Myocyte (in vitro differentiated cells): ENCODE results near the gene PHACTR2. TPM values are rescaled to one million over a fixed set of nuclear protein-coding genes. Genes with fewer than 3 reads are reported as not detected.
A peak's percentile ranks its signal among the peaks of the same experiment; 100 is the strongest.
"Not testable (repeated sequence)": the region's sequence is repeated elsewhere in the genome, so short reads cannot be mapped to it uniquely, and the experiment has no call there.

Source experiments
- DNase-seq: peaks from one replicate; pipeline ENCODE4 v3.0.0-alpha.2; 2012; ENCODE audit warnings: low read depth
- polyA plus RNA-seq: library from polyadenylated mRNA; unstranded; fragments of >200 nt; gene quantifications from one replicate; pipeline ENCODE4 v1.2.1, GENCODE V29; 2012; ENCODE audit warnings: missing spikeins
- total RNA-seq: library from RNA; depleted of rRNA; stranded (reverse); fragments of >200 nt; gene quantifications from 2 replicates; pipeline ENCODE4 v1.2.3, GENCODE V29; 2014

PHACTR2 gene
- total RNA-seq, result 30.4 and 51.2 TPM in 2 replicates
- 10.4 TPM for polyA plus RNA-seq

DNA sequence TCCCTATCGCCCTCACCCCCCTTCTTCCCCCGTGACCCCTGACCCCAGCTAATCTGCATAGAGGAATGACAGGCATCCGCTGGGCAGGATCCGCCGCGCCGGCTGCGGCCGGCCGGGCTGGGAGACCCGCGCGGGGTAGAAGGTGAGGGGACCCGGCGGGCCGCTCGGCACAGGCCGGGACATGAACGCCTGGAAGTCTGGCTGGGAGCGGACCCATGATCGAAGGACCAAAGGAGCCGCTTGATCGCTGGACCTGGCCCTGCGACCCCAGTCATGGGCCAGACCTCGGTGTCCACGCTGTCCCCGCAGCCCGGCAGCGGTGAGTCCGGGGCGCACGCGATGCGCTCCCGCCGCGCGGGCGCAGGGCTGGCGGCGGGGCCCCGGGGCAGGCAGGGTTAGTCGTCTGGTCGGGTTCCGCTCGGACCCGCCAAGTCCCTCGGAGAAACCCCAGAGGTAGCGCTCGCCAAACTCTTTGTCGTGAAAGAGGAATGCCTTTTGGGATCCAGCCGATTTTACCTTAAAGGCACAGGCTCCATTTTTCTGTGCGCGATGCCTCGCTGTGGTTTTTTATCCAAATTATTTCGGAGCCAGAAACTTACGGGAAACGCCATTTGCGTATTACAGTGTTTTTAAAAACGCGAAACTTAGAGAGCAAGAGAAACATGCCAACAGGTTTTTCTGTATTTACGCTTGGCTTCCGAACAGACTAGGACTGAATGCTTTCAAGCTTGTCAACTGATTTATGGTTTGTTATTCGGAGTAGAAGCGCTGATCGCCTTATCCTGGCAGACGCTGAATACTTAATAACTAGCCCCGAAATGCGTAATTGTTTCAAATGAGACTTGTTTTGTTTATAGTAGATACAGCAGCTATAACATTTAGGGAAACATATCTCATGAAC, at the start of gene PHACTR2:
TSS of gene PHACTR2 (plus strand) at position 75 of the 901 bp plus-strand sequence. CDS start at position 274, 199 bp downstream.
- peak; percentile 80 for DNase-seq

DNA sequence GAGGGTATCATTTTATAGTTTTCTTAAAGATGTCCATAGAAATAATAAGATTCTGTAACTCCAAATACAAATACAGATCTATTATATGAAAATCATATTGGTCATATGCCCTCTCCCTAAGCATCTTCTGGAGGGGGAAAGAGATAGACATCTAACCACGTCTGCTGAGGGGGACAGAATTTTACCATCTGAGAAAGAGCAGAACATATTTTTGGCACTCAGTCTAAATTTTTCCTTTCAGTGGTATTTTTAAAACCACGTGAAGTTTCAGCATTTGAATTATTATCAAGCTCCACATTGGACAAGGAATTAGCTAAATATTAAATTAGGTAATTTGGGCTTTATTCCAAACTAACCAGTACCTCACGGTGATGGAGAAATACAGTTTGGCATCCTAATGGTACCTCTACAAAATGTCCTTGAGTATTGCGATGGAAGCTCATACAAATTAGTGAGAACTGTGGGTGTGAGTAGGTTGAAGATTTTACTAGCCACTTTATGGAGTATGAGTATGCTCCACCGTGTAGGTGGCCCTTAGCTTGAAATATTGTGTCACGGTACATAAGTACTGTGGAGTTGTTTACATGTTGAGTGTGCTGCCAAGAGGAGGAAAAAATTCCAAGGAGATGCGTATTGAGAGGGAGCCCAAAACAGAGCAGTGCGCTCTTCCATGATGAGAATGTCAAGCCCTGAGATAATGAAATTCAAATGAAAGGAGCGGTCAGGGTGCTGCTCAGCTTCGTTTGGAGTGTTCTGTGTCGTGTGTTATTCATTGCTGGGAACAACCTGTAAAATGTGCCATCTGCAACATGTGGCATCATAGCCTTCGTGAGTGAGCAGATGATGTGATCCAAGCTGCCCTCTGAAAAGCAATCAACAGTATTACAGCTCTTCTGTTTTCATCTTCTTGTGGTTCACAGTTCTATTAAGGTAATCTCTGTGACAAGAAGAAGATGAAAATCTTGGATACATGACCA, 48.4 kb upstream of the PHACTR2 start:
- no peak for DNase-seq

DNA sequence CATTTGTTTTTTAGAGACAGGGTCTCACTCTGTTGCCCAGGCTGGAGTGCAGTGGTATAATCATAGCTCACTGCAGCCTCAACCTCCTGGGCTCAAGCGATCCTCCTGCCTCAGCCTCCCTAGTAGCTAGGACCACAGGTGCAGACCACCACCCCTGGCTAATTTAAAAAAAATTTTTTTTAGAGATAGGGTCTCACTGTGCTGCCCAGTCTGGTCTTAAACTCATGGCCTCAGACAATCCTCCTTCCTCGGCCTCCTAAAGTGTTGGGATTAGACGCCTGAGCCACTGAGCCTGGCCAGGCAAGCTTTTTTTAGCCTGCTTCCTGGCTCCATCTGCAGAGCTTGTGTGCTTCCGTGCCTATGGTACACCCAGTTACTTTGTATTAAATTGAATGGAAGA, 46.6 kb upstream of the PHACTR2 start:
- DNase-seq, result not testable (repeated sequence)

DNA sequence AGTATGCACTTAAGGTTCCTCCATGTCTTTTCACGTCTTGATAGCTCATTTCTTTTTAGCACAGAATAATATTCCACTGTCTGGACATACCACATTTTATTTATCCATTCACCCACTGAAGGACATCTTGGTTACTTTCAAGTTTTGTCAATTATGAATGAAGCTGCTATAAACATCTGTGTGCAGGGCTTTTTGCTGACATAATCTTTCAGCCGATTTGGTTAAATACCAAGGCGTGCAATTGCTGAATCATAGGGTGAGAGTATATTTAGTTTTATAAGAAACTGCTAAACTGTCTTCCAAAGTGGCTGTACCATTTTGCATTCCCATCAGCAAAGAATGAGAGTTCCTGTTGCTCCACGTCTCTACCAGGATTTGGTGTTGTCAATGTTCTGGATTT, 44.9 kb upstream of the PHACTR2 start:
- no peak for DNase-seq

DNA sequence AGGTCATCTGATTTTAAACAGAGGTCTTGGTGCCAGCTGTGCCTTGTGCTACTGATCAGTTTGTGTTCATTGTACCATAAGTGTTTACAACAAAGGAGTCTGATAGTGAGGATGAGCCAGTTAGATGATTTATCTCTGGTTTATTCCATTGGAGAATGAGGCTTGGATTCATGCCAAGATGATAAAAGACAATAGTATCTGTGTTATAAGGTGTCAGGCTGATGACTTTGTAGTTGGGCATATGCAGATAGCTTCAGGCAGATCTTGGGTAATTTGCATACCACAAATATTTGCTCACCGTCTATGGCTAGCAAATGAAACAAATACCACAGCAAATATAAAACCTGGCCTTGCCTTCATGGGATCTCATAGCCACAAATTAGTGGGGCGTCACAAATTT, 43.3 kb upstream of the PHACTR2 start:
- peak; percentile 2 for DNase-seq

DNA sequence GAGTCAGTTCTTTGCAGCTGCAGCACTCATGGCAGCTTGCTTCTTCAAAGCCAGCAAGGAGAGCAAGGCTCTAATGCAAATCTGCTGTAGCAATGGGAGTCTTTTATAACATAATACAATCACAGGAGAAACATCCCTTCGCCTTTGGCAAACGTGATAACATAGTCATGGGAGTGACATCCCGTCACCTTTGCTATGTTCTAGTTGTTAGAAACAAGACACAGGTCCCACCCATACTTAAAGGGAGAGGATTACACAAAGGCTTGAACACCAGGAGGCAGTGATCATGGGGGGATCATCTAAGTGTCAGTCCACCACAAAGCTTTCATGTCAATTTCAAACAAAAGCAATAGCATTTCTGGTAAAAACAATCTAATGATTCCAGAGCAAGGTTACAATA, 40.1 kb upstream of the PHACTR2 start:
- no peak for DNase-seq

DNA sequence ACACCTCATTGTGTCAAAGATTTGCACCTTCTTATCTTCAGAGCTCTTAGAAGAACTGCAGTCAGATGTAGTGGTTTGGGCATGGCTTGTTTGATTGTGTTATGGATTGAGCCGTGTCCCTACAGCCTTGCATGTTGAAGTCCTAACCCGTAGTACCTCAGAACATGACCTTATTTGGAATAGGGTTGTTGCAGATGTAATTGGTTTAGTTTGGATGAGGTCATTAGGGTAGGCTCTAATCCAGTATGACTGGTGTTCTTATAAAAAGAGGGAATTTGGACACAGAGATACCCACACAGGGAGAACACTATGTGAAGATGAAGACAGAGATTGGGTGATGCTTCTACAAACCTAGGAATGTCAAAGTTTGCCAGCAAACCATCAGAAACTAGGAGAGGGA, 35.4 kb upstream of the PHACTR2 start:
- no peak for DNase-seq

DNA sequence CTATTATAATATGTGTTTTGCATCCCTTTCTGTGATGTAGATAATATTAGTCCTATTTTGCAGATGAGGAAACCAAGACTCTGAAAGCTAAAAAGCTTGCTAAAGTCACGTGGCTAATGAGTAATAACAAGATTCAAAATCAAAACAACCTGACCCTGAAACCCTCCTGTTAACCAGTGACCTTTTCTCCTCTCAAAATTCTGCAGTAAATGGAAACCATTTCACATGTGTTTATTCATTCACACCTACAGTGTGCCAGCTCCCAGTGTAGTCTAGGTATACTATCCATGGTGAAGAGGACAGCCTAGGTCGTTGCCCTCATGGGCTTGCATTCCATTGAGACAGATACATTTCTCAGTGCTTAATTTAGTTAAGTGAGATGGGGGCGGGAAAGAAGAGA, 30.6 kb upstream of the PHACTR2 start:
- DNase-seq, result no peak

DNA sequence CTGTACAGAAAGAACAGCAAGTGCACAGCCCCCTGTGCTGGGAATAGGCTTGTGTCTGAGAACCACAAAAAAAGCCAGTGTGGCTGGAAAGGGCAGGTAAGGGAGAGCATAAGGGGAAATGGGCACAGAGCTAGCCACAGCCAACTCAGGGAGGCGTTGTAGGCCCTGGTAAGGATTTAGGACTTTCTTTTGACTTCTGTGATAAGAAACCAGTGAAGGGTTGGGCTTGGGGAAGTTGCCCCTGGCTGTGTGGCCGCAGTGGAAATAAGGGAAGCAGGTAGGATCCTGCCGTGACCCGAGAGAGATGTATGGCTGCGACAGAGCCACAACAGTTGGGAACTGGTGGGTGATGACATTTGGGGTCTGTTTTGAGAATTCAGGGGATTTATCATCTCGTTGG, 30.0 kb upstream of the PHACTR2 start:
- no peak for DNase-seq

DNA sequence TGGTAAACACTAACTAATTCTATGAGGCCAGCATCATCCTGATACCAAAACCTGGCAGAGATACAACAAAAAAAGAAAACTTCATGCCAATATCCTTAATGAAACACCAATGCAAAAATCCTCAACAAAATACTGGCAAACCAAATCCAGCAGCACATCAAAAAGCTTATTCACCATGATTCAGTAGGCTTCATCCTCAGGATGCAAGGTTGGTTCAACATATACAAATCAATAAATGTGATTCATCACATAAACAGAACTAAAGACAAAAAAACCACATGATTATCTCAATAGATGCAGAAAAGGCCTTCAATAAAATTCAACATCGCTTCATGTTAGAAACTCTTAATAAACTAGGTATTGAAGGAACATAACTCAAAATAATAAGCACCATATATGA, 28.4 kb upstream of the PHACTR2 start:
- not testable (repeated sequence) for DNase-seq

DNA sequence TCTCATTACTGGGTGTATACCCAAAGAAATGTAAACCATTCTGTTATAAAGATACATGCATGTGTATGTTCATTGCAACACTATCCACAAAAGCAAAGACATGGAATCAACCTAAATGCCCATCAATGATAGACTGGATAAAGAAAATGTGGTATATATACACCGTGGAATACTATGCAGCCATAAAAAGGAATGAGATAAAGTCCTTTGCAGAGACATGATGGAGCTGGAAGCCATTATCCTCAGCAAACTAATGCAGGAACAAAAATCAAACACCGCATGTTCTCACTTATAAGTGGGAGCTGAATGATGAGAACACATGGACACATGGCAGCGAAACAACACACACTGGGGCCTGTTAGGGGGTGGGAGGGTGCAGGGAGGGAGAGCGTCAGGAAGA, 26.4 kb upstream of the PHACTR2 start:
- DNase-seq, result not testable (repeated sequence)

DNA sequence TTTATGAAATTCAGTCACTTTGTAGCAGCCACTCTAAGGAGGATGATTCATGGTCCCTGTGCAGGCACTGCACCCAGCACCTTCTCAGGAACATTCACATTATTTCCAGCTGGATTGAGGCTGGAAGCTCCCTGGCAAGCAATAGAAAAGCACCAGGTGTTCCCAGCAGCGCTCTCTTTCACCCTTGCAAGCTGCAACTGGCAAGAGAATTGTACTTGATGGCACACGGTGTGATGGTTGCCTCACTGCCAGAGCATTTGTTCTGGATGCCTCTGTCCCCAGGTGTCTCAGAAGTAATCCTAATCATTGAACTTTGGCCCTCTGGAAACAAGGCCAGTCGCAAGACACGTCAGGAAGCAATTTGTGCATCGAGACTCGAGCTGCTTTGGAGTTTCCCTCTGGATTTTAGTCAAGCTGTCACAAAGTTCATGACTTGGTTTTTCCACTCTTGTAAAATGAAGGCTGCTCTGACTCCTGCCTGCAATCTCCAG, 24.9 kb upstream of the PHACTR2 start:
- no peak for DNase-seq

DNA sequence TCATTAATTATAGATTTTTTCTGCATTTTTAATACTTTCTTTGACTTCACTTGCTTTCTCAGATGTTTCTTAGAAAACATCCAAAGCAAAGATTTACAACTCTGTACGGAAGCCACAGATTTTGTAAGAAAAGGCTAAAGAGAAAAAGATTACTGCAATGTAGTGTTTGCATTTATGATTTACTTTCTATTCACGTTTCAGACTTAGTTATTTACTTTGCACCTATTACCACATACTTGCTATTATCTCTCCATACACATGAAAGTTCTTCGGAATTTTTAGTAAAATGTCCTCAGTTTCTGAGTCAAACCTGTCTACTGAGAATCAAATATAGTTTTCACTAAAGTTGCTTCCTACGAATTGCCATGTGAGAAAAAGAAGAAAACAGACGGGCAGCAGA, 22.2 kb upstream of the PHACTR2 start:
- no peak for DNase-seq

DNA sequence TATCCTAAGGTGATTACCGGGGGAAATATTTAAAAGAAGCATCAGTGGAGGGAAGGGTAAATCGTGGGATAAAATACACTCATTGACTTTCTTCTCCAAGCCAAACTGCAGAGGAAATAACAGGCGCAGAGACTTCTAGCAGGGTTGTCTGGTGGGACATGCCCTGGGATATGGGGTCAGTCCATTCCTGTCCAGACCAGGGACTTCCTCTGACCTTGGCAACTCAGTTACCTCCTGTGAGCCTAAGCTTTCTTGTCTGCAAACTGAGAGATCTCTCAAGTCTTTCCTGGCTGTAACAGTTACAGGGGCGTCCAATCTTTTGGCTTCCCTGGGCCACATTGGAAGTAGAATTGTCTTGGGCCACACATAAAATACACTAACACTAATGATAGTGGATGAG, 21.7 kb upstream of the PHACTR2 start:
- DNase-seq, result no peak

DNA sequence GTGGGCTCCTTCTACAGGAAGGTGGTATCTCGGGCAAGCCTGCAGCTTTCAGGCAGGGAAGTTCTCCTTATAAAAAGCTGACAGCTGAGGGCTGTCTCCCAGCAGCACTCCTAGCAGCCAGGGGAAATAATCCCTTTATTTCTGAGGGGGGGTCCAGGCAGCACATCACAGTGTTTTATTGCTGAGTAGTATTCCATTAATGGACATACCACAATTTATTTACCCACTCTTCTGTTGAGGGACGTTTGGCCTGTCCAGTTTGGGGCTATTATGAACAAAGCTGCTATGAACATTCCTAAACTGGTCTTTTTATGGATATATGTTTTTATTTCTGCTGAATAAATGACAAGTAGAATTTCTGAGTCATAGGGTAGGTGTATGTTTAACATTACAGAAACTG, 20.0 kb upstream of the PHACTR2 start:
- no peak for DNase-seq

DNA sequence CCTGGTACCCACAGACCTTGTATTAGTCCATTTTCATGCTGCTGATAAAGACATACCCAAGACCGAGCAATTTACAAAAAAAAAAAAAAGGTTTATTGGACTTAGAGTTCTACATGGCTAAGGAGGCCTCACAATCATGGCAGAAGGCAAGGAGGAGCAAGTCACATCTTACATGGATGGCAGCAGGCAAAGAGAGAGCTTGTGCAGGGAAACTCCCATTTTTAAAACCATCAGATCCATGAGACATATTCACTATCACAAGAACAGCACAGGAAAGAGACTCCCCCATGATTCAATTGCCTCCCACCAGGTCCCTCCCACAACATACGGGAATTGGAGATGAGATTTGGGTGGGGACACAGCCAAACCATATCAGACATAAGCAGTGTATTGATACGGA, 17.6 kb upstream of the PHACTR2 start:
- DNase-seq, result not testable (repeated sequence)

DNA sequence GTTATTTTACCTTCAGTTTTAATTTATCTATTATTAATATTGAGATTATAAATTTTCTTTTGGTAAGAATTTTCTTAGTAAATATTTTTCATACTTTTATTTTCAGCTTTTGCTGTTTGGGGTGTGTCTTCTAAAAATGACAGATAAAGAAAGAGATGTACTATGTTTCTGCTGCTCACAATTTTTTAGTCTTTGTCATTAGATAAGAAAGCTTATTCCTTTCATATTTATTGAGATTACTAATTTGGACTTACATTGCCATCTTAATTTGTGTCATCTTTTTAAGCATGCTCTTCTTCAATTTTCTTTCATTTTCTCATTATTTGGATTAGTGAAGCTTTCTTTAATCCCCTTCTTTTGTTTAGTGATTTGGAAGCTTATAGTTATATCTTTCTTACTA, 13.6 kb upstream of the PHACTR2 start:
- no peak for DNase-seq

DNA sequence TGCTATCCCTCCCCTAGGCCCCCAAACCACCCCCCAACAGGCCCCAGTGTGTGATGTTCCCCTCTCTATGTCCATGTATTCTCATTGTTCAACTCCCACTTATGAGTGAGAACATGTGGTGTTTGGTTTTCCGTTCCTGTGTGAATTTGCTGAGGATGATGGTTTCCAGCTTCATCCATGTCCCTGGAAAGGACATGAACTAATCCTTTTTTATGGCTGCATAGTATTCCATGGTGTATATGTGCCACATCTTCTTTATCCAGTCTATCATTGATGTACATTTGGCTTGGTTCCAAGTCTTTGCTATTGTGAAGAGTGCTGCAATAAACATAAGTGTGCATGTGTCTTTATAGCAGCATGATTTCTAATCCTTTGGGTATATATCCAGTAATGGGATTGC, 11.8 kb upstream of the PHACTR2 start:
- not testable (repeated sequence) for DNase-seq

DNA sequence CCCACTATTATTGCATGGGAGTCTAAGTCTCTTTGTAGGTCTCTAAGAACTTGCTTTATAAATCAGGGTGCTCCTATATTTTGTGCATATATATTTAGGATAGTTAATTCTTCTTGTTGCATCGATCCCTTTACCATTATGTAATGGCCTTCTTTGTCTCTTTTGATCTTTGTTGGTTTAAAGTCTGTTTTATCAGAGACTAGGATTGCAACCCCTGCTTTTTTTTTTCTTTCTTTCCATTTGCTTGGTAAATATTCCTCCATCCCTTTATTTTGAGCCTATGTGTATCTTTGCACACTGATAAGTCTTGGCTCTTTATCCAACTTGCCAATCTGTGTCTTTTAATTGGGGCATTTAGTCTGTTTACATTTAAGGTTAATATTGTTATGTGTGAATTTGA, 8.3 kb upstream of the PHACTR2 start:
- not testable (repeated sequence) for DNase-seq

DNA sequence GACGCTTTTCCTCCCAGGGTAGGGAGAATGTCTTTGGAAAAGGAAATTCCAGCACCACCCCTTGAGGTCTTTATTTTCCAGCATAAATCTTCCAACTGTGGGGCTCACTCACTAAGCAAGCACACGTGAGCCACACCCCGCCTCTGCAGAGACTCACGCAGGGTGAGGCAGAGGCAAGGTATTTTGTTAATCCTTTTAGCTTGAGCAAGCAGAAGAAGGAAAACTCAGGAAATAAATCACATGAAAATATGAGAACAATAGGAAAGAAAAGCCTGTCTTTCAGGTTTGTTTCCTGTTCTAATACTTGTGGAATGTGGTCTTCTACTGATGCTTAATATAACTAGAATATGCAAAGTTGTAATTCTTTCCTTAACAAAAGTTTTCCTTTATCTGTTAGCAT, 4.1 kb upstream of the PHACTR2 start:
- peak; percentile 19 for DNase-seq

DNA sequence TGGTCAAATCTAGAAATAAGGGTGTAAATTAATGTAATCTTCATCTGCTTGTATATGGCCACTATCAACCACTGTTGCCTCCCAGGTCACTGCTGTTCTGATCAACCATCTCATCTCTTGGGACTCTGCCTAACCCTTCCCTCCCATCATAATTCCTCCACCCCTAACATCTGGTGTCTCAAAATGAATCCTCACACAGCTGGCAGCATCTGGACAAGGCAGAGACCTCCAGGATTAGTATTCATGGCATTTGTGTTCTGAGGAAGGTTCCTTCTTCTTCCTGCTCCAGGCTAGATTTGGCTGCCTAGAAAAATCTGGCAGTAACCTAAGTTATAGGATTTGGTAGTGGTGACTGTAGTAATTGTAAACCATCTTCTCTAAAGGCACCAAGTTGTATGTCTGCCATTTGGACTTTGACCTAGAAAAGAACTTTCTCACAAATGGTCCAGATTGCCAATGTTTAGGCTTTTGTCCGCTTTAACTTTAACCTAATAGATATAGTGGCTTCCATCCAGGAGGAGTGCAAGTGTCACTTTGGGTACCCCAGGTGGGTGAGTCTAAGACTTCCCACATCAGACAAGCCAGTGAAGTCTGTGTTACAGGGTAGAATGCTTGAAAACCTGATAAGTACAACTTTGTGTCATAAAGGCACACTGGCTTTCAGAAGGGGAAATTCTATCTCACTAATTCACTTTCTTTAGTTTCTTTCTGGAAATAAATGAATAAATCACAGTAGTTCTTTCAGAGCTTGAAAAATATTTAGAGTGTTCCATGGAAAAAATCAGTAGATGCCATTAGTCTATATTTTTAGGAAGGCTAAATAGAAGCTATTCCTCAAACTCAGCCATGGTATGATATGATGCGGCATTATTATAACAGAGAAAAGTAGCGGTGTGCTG, 3.0 kb upstream of the PHACTR2 start:
- DNase-seq, result no peak
